Panc1 (cell line): ENCODE results near the gene ENDOV.

Source experiments
- POLR2AphosphoS5 ChIP-seq: IDR thresholded peaks from 2 replicates; pipeline ENCODE4 v1.6.1; 2012; ENCODE audit warnings: mild to moderate bottlenecking, low read depth, low read length, moderate library complexity
- SIN3A ChIP-seq: IDR thresholded peaks from 2 replicates; pipeline ENCODE4 v1.6.1; 2012; ENCODE audit warnings: low read depth, mild to moderate bottlenecking, low read length, moderate library complexity, borderline replicate concordance; ENCODE audit not compliant: insufficient read depth
- TCF7L2 ChIP-seq: IDR thresholded peaks from 2 replicates; pipeline ENCODE4 v1.6.1; 2011; ENCODE audit warnings: mild to moderate bottlenecking, low read depth, low read length, inconsistent platforms
- TF ChIP-seq, protein P1 (sequence below), 2 experiments: IDR thresholded peaks; 2 replicates each; pipeline ENCODE4 v1.6.1; 2011 to 2012; ENCODE audit warnings: low read depth in 2 of 2, control low read depth in 1 of 2, low read length in 1 of 2, mild to moderate bottlenecking in 1 of 2, moderate library complexity in 1 of 2; ENCODE audit not compliant: insufficient read depth in 1 of 2
- TF ChIP-seq, protein P2 (sequence below): fragments of 450-650 bp; IDR thresholded peaks from 2 replicates; pipeline ENCODE4 v1.5.1; 2017; ENCODE audit warnings: mild to moderate bottlenecking

DNA sequence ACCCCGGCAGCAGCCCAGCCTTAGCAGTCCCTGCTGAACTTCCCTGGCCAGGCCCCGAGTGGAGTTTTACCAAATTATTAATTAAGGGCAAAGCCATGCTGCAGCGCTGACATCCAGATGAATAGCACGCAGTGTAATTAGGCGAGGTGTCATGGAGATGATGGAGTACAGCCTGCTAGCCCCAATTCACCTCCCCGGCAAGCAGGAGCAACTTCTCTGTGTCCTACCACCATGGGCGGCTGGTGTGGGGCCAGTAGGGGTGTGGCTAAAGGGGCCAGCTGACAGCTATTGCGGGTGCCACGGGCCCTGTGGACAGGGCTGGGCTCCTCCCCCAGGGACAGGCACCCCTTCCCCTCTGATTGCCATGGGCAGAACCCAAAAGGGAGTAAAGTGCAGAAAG lies 24.5 kb downstream of the ENDOV start:
- no peak for TF ChIP-seq TCF7L2
- TF ChIP-seq, protein P1, sequence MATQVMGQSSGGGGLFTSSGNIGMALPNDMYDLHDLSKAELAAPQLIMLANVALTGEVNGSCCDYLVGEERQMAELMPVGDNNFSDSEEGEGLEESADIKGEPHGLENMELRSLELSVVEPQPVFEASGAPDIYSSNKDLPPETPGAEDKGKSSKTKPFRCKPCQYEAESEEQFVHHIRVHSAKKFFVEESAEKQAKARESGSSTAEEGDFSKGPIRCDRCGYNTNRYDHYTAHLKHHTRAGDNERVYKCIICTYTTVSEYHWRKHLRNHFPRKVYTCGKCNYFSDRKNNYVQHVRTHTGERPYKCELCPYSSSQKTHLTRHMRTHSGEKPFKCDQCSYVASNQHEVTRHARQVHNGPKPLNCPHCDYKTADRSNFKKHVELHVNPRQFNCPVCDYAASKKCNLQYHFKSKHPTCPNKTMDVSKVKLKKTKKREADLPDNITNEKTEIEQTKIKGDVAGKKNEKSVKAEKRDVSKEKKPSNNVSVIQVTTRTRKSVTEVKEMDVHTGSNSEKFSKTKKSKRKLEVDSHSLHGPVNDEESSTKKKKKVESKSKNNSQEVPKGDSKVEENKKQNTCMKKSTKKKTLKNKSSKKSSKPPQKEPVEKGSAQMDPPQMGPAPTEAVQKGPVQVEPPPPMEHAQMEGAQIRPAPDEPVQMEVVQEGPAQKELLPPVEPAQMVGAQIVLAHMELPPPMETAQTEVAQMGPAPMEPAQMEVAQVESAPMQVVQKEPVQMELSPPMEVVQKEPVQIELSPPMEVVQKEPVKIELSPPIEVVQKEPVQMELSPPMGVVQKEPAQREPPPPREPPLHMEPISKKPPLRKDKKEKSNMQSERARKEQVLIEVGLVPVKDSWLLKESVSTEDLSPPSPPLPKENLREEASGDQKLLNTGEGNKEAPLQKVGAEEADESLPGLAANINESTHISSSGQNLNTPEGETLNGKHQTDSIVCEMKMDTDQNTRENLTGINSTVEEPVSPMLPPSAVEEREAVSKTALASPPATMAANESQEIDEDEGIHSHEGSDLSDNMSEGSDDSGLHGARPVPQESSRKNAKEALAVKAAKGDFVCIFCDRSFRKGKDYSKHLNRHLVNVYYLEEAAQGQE (IDR thresholded peaks at IDR 0.05; ENCODE audit: insufficient read depth in 1 of 2, low read depth in 2 of 2, low read length in 1 of 2): no peak
- TF ChIP-seq, protein P2, sequence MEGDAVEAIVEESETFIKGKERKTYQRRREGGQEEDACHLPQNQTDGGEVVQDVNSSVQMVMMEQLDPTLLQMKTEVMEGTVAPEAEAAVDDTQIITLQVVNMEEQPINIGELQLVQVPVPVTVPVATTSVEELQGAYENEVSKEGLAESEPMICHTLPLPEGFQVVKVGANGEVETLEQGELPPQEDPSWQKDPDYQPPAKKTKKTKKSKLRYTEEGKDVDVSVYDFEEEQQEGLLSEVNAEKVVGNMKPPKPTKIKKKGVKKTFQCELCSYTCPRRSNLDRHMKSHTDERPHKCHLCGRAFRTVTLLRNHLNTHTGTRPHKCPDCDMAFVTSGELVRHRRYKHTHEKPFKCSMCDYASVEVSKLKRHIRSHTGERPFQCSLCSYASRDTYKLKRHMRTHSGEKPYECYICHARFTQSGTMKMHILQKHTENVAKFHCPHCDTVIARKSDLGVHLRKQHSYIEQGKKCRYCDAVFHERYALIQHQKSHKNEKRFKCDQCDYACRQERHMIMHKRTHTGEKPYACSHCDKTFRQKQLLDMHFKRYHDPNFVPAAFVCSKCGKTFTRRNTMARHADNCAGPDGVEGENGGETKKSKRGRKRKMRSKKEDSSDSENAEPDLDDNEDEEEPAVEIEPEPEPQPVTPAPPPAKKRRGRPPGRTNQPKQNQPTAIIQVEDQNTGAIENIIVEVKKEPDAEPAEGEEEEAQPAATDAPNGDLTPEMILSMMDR: no peak
- TF ChIP-seq POLR2AphosphoS5: no peak
- TF ChIP-seq SIN3A: no peak
